ENCODE measurements around the gene CAND2. TPM values are rescaled to one million over a fixed set of nuclear protein-coding genes. Genes with fewer than 3 reads are reported as not detected.
A peak's percentile ranks its signal among the peaks of the same experiment; 100 is the strongest.

Gene CAND2
- total RNA-seq, 2 donors from 2014 or later = 0.72 to 2.2 TPM

DNA sequence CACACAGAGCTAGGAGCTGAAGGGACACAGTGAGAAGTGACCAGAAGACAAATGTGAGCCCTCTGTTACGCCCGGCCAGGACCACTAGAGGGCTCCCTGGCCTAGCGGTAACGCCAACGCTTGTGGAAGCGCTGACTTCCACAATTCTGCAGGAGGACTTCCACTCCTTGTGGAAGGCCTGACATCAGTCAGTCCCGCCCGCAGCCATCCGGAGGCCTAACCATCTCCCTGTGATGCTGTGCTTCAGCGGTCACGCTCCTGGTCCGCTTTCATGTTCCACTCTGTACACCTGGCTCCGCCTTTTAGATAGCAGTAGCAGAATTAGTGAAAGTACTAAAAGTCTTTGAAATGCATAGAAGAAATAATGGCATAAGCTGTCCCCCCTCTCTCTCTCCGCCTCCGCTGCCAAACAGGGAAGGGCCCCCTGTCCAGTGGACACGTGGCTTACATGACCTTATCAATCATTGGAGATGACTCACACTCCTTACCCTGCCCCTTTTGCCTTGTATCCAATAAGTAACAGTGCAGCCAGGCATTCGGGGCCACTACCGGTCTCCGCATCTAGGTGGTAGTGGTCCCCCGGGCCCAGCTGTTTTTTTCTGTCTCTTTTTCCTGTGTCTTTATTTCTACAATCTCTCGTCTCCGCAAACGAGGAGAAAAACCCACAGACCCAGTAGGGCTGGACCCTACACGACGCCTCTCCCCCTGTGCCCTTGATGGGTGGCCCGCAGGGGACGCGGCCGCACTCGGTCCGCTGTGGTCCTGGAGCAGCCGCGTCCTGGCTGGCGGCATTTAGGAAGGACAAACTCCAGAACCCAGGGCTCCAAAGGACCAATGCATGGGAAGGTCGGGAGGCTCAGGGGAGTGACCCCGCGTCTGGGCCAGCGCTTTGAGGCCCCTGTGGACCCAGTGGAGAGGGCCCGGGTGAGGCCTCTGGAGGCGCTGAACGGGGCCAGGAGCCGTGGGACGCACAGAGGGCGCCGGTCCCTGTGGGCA, 71.9 kb downstream of the CAND2 start:
- Histone ChIP-seq H3K27me3 (no peaks in the 10 kb centered on the region), H3K4me1 (no peaks in the 10 kb centered on the region), H3K36me3 (no peaks in the 10 kb centered on the region), H3K9me3 (no peaks in the 10 kb centered on the region), H3K27ac (no peak overlapping the region), H3K9ac (ENCODE audit: low read depth in 2 of 2, low read length in 2 of 2) (peak overlapping the region in 1 of 2 donors; percentile 50), H3K4me3 (no peak overlapping the region)
- DNase-seq = peak; percentile 84
- intact Hi-C loops (cut with DNase I) = no loop called here
- TF ChIP-seq, protein P1, sequence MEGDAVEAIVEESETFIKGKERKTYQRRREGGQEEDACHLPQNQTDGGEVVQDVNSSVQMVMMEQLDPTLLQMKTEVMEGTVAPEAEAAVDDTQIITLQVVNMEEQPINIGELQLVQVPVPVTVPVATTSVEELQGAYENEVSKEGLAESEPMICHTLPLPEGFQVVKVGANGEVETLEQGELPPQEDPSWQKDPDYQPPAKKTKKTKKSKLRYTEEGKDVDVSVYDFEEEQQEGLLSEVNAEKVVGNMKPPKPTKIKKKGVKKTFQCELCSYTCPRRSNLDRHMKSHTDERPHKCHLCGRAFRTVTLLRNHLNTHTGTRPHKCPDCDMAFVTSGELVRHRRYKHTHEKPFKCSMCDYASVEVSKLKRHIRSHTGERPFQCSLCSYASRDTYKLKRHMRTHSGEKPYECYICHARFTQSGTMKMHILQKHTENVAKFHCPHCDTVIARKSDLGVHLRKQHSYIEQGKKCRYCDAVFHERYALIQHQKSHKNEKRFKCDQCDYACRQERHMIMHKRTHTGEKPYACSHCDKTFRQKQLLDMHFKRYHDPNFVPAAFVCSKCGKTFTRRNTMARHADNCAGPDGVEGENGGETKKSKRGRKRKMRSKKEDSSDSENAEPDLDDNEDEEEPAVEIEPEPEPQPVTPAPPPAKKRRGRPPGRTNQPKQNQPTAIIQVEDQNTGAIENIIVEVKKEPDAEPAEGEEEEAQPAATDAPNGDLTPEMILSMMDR (IDR thresholded peaks at IDR 0.05) = peak; percentile 54

GRCh38 chr3:12869035-12869621, 72.6 kb downstream of the CAND2 start:
- Histone ChIP-seq H3K27ac (no peak overlapping the region), H3K4me1 (no peaks in the 10 kb centered on the region), H3K4me3 (no peak overlapping the region), H3K27me3 (no peaks in the 10 kb centered on the region), H3K36me3 (no peaks in the 10 kb centered on the region), H3K9ac (ENCODE audit: low read depth in 2 of 2, low read length in 2 of 2) (no peak overlapping the region), H3K9me3 (no peaks in the 10 kb centered on the region)
- TF ChIP-seq, protein P1 (IDR thresholded peaks at IDR 0.05) = no peak
- DNase-seq = peak; percentile 70
- intact Hi-C loops (cut with DNase I) = no loop called here

GRCh38 chr3:12870942-12871341, 74.5 kb downstream of the CAND2 start:
- Histone ChIP-seq H3K36me3 (no peaks in the 10 kb centered on the region), H3K9me3 (no peaks in the 10 kb centered on the region), H3K4me3 (no peak overlapping the region), H3K27me3 (no peaks in the 10 kb centered on the region), H3K4me1 (no peaks in the 10 kb centered on the region), H3K9ac (ENCODE audit: low read depth in 2 of 2, low read length in 2 of 2) (no peak overlapping the region), H3K27ac (no peak overlapping the region)
- TF ChIP-seq, protein P1 (IDR thresholded peaks at IDR 0.05) = no peak
- no peak for DNase-seq
- intact Hi-C loops (cut with DNase I) = no loop called here

DNA sequence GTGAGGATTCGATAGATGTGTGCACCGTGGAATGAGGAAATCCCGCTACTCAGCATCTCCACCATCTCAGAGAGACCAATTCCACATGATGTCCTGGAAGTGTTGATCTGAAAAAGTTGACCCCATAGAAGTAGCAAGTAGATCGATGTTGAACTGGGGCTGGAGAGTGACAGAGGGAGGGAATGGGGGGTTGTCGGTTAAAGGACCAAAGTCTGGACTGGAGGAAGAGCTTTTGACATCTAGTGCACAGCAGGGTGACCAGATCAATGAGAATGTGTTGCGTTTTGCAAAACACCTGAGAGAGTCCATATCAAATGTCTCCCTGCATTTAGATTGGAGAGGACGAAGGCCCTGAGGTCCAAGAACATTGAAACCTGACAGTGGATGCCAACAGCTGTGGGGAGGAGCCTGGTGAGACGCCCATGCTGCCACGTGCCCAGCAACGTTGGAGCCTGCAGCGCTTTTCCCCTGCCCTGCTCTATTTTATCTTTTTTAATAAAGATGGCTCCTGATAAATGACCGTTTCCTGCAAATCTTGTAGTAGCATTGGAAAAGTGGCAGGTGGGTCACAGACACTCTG, 75.0 kb downstream of the CAND2 start:
- Histone ChIP-seq H3K9ac (ENCODE audit: low read depth in 2 of 2, low read length in 2 of 2) (no peak overlapping the region), H3K4me3 (no peak overlapping the region), H3K4me1 (no peaks in the 10 kb centered on the region), H3K9me3 (no peaks in the 10 kb centered on the region), H3K36me3 (no peaks in the 10 kb centered on the region), H3K27ac (no peak overlapping the region), H3K27me3 (no peaks in the 10 kb centered on the region)
- TF ChIP-seq, protein P1 (IDR thresholded peaks at IDR 0.05) = no peak
- intact Hi-C loops (cut with DNase I) = no loop called here
- DNase-seq = no peak

All from colonic mucosa (tissue), 4 donors.